Esophagus muscularis mucosa (tissue), 4 donors: Measurements from ENCODE around the gene NUCB2. TPM values are rescaled to one million over a fixed set of nuclear protein-coding genes. Genes with fewer than 3 reads are reported as not detected.

ENCODE experiments used
- DNase-seq: peaks from one replicate; pipeline ENCODE4 v3.0.0-alpha.2; 2017; ENCODE audit errors: extremely low spot score
- H3K27ac ChIP-seq, 4 donors: fragments of 200-600 bp; sonication (generic); replicated peaks in 1 of 4; 1 replicate in 3 of 4; 2 replicates in 1 of 4; pipeline ENCODE4 v1.5.1; 2016 to 2019; ENCODE audit warnings: mild to moderate bottlenecking in 1 of 4
- H3K27me3 ChIP-seq, 4 donors: fragments of 200-600 bp; sonication (generic); one replicate each; pipeline versions ENCODE4 v1.5.1 to v1.6.0; 2016 to 2019
- H3K36me3 ChIP-seq, 4 donors: fragments of 200-600 bp; sonication (generic); one replicate each; pipeline ENCODE4 v1.5.1; 2016 to 2019
- H3K4me1 ChIP-seq, 4 donors: fragments of 200-600 bp; sonication (generic); one replicate each; pipeline ENCODE4 v1.5.1; 2016 to 2019
- H3K4me3 ChIP-seq, 4 donors: fragments of 200-600 bp; sonication (generic); 1 replicate in 2 of 4; 2 replicates in 2 of 4; pipeline ENCODE4 v1.5.1; 2016 to 2019; ENCODE audit warnings: mild to moderate bottlenecking in 4 of 4, moderate library complexity in 1 of 4
- H3K9me3 ChIP-seq, 4 donors: fragments of 200-600 bp; sonication (generic); 1 replicate in 3 of 4; 2 replicates in 1 of 4; pipeline ENCODE4 v1.5.1; 2016 to 2019
- CTCF ChIP-seq, 3 experiments: fragments of 200-600 bp in 2 of 3; fragments of 450-650 bp in 1 of 3; sonication (generic) in 2 of 3; IDR thresholded peaks; one replicate each; pipeline ENCODE4 v1.5.1; 2017 to 2019; ENCODE audit warnings: antibody characterized with exemption in 3 of 3, mild to moderate bottlenecking in 2 of 3, moderate library complexity in 1 of 3
- EP300 ChIP-seq: sonication (generic); formaldehyde crosslinking; IDR thresholded peaks from one replicate; pipeline ENCODE4 v1.6.1; 2017; ENCODE audit warnings: antibody characterized with exemption
- POLR2A ChIP-seq: fragments of 450-650 bp; IDR thresholded peaks from one replicate; pipeline ENCODE4 v1.6.1; 2017; ENCODE audit warnings: antibody characterized with exemption, moderate library complexity, mild to moderate bottlenecking, low read depth
- POLR2AphosphoS5 ChIP-seq, 2 donors: sonication (generic); formaldehyde crosslinking; IDR thresholded peaks; one replicate each; pipeline ENCODE4 v1.6.1; 2017; ENCODE audit warnings: antibody characterized with exemption in 2 of 2
- WGBS: methylation state at CpG from one replicate; pipeline ENCODE4 v1.1.5; 2018; 5-methylcytosine and 5-hydroxymethylcytosine counted together
- intact Hi-C: fragments of 100-400 bp; cut with DNase I; formaldehyde crosslinking; loops from one replicate; pipeline ENCODE4 v1.15.1; 2023
- total RNA-seq, 4 donors: library from RNA; depleted of rRNA; stranded (reverse); fragments of >200 nt; gene quantifications; one replicate each; pipeline versions ENCODE4 v1.1.0 to v1.2.1, GENCODE V29; 2016

Gene NUCB2
- total RNA-seq, 4 donors from 2014 or later = 34.3 to 43.8 (median 42.6) TPM

DNA sequence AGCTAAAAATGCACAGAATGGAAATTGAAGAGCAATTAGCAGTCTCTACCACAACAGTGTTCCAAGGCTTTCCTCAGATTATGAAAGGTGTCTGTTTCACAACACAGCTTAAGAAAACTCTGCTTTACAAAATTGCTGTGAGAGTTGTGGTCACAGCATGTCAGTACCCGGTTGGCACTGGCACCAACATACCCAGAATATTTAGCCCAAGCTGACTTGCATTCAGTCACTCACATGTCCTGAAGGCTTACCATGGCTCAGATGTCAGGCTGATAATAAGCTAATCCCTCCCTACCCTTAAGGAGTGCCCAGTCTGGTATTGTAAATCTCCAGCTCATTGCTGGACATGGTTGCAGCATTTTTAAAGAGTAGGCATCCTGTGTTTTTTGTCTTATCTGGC lies 90.0 kb downstream of the NUCB2 start:
- Histone ChIP-seq H3K9me3 (peaks cover 0 to 27% (median 19%) of the 10 kb centered on the region in 4 donors), H3K27me3 (no peaks in the 10 kb centered on the region), H3K4me1 (no peaks in the 10 kb centered on the region), H3K4me3 (no peak overlapping the region), H3K36me3 (peaks cover 35 to 46% (median 41%) of the 10 kb centered on the region in 4 donors), H3K27ac (no peak overlapping the region)
- DNase-seq = no peak
- 69% methylated on average over 1 of the region's 1 CpG for WGBS
- no peak for TF ChIP-seq POLR2AphosphoS5 (IDR thresholded peaks at IDR 0.05)
- TF ChIP-seq POLR2A = no peak
- TF ChIP-seq EP300 = no peak
- no peak for TF ChIP-seq CTCF (IDR thresholded peaks at IDR 0.05)
- intact Hi-C loops = no loop called here

DNA sequence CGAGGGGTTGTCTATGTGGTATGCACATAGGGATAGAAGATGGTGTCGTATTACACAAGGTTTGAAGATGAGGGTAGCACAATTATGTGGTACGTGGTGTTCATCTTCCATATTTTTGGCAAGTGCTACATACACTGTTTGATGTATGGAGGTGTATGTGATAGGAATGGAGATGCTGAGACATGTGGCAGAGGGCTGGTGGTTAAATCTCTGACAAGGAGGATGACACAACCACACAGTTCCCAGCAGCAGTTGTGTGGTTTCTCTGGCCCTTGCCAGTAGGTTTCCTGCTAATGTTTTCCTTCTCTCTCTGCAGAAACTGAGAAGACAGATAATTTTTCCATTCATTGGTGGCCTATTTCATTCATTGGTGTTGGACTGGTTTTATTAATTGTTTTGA lies 92.0 kb downstream of the NUCB2 start:
- Histone ChIP-seq H3K27ac (no peak overlapping the region), H3K4me3 (no peak overlapping the region), H3K27me3 (no peaks in the 10 kb centered on the region), H3K9me3 (peaks cover 0 to 45% (median 32%) of the 10 kb centered on the region in 4 donors), H3K4me1 (no peaks in the 10 kb centered on the region), H3K36me3 (peaks cover 51 to 67% (median 60%) of the 10 kb centered on the region in 4 donors)
- TF ChIP-seq POLR2A = no peak
- TF ChIP-seq POLR2AphosphoS5 (IDR thresholded peaks at IDR 0.05) = no peak
- no peak for TF ChIP-seq EP300
- TF ChIP-seq CTCF (IDR thresholded peaks at IDR 0.05) = no peak
- DNase-seq = no peak
- intact Hi-C loops = no loop called here
- 87% methylated on average over 3 of the region's 3 CpGs for WGBS

GRCh38 chr11:17369094-17369493 lies 92.6 kb downstream of the NUCB2 start:
- H3K36me3 ChIP-seq = peaks cover 51 to 72% (median 61%) of the 10 kb centered on the region in 4 donors
- H3K4me1 ChIP-seq = no peaks in the 10 kb centered on the region
- no peak overlapping the region for H3K27ac ChIP-seq
- no peak for DNase-seq
- TF ChIP-seq POLR2A (no peak), POLR2AphosphoS5 (IDR thresholded peaks at IDR 0.05) (no peak), EP300 (no peak), CTCF (IDR thresholded peaks at IDR 0.05) (no peak)
- H3K9me3 ChIP-seq = peaks cover 0 to 50% (median 32%) of the 10 kb centered on the region in 4 donors
- no peaks in the 10 kb centered on the region for H3K27me3 ChIP-seq
- H3K4me3 ChIP-seq = no peak overlapping the region
- intact Hi-C loops = no loop called here

- peaks cover 51 to 76% (median 61%) of the 10 kb centered on the region in 4 donors for H3K36me3 ChIP-seq
- 91% methylated on average over 2 of the region's 2 CpGs for WGBS
- intact Hi-C loops = no loop called here
- DNase-seq = no peak
- H3K27me3 ChIP-seq = no peaks in the 10 kb centered on the region
- no peaks in the 10 kb centered on the region for H3K4me1 ChIP-seq
- H3K27ac ChIP-seq = no peak overlapping the region
- peaks cover 0 to 53% (median 32%) of the 10 kb centered on the region in 4 donors for H3K9me3 ChIP-seq
- H3K4me3 ChIP-seq = no peak overlapping the region
- TF ChIP-seq POLR2AphosphoS5 (IDR thresholded peaks at IDR 0.05) = no peak
These were observed 93.2 kb downstream of the NUCB2 start for GRCh38 chr11:17369684-17370243.

- Histone ChIP-seq H3K4me1 (peaks cover 0 to 4% (median 0%) of the 10 kb centered on the region in 4 donors), H3K27me3 (no peaks in the 10 kb centered on the region), H3K36me3 (peaks cover 51 to 83% (median 65%) of the 10 kb centered on the region in 4 donors), H3K9me3 (peaks cover 0 to 53% (median 32%) of the 10 kb centered on the region in 4 donors), H3K27ac (no peak overlapping the region), H3K4me3 (no peak overlapping the region)
- DNase-seq = no peak
- intact Hi-C loops = no loop called here
- no peak for TF ChIP-seq POLR2A
- TF ChIP-seq EP300 = no peak
- TF ChIP-seq POLR2AphosphoS5 (IDR thresholded peaks at IDR 0.05) = no peak
- TF ChIP-seq CTCF (IDR thresholded peaks at IDR 0.05) = no peak
- WGBS = 54% methylated on average over 3 of the region's 3 CpGs
These were observed 95.1 kb downstream of the NUCB2 start for GRCh38 chr11:17371614-17372013.
